ACC112 (cell line): ENCODE data around the gene WFS1.

Experiments
- H2AFZ ChIP-seq: fragments of 200-600 bp; sonication (generic); one replicate; pipeline ENCODE4 v1.6.0; 2017; ENCODE audit warnings: antibody characterized with exemption, low read length; ENCODE audit not compliant: unreplicated experiment
- H3K27ac ChIP-seq: fragments of 200-600 bp; sonication (generic); 2 replicates; pipeline ENCODE4 v1.5.1; 2014; ENCODE audit warnings: low read depth, mild to moderate bottlenecking, antibody characterized with exemption, low read length, moderate library complexity
- H3K27me3 ChIP-seq: fragments of 200-600 bp; sonication (generic); 2 replicates; pipeline ENCODE4 v1.6.1; 2014; ENCODE audit warnings: mild to moderate bottlenecking, antibody characterized with exemption, low read length, moderate library complexity, mixed read lengths; ENCODE audit not compliant: insufficient read depth
- H3K36me3 ChIP-seq: fragments of 200-600 bp; sonication (generic); 2 replicates; pipeline ENCODE4 v1.6.1; 2016; ENCODE audit warnings: mild to moderate bottlenecking, antibody characterized with exemption, low read length, moderate library complexity, mixed read lengths; ENCODE audit not compliant: insufficient read depth
- H3K4me1 ChIP-seq: fragments of 200-600 bp; sonication (generic); one replicate; pipeline ENCODE4 v1.6.1; 2016; ENCODE audit warnings: low read length, mixed read lengths; ENCODE audit not compliant: insufficient read depth, unreplicated experiment, control insufficient read depth
- H3K4me3 ChIP-seq: fragments of 200-600 bp; sonication (generic); 2 replicates; pipeline ENCODE4 v1.5.1; 2014; ENCODE audit warnings: mild to moderate bottlenecking, low read depth, low read length
- H3K79me2 ChIP-seq: fragments of 200-600 bp; sonication (generic); one replicate; pipeline ENCODE4 v1.6.0; 2016; ENCODE audit warnings: low read length; ENCODE audit not compliant: control insufficient read depth, unreplicated experiment, insufficient read depth

The WFS1 gene

GRCh38 chr4:6281436-6282313 is 12.0 kb downstream of the WFS1 start:
- Histone ChIP-seq H3K79me2 (no peaks in the 10 kb centered on the region), H3K27me3 (no peaks in the 10 kb centered on the region), H3K36me3 (no peaks in the 10 kb centered on the region), H3K4me1 (peaks cover 4% of the 10 kb centered on the region), H3K4me3 (no peak overlapping the region), H3K27ac (no peak overlapping the region), H2AFZ (no peak overlapping the region)

GRCh38 chr4:6282314-6282771 is 12.7 kb downstream of the WFS1 start:
- H3K27me3 ChIP-seq: no peaks in the 10 kb centered on the region
- H3K27ac ChIP-seq: no peak overlapping the region
- no peak overlapping the region for H3K4me3 ChIP-seq
- no peak overlapping the region for H2AFZ ChIP-seq
- H3K4me1 ChIP-seq: peaks cover 4% of the 10 kb centered on the region
- H3K36me3 ChIP-seq: no peaks in the 10 kb centered on the region
- H3K79me2 ChIP-seq: no peaks in the 10 kb centered on the region

GRCh38 chr4:6283282-6283681 is 13.6 kb downstream of the WFS1 start:
- H3K4me1 ChIP-seq: peaks cover 3% of the 10 kb centered on the region
- no peaks in the 10 kb centered on the region for H3K27me3 ChIP-seq
- H3K79me2 ChIP-seq: no peaks in the 10 kb centered on the region
- no peaks in the 10 kb centered on the region for H3K36me3 ChIP-seq
- no peak overlapping the region for H3K27ac ChIP-seq
- no peak overlapping the region for H3K4me3 ChIP-seq
- H2AFZ ChIP-seq: no peak overlapping the region

- Histone ChIP-seq H3K4me3 (no peak overlapping the region), H3K79me2 (no peaks in the 10 kb centered on the region), H2AFZ (no peak overlapping the region), H3K4me1 (no peaks in the 10 kb centered on the region), H3K27ac (no peak overlapping the region), H3K27me3 (no peaks in the 10 kb centered on the region), H3K36me3 (no peaks in the 10 kb centered on the region)
These were observed 17.6 kb downstream of the WFS1 start for GRCh38 chr4:6287017-6287788.

GRCh38 chr4:6288342-6288741 is 18.7 kb downstream of the WFS1 start:
- Histone ChIP-seq H3K4me1 (no peaks in the 10 kb centered on the region), H3K4me3 (no peak overlapping the region), H3K27me3 (no peaks in the 10 kb centered on the region), H3K27ac (no peak overlapping the region), H3K36me3 (no peaks in the 10 kb centered on the region), H3K79me2 (no peaks in the 10 kb centered on the region), H2AFZ (no peak overlapping the region)

GRCh38 chr4:6288871-6289270 is 19.2 kb downstream of the WFS1 start:
- Histone ChIP-seq H3K4me1 (no peaks in the 10 kb centered on the region), H3K4me3 (no peak overlapping the region), H3K27ac (no peak overlapping the region), H2AFZ (no peak overlapping the region), H3K79me2 (no peaks in the 10 kb centered on the region), H3K27me3 (no peaks in the 10 kb centered on the region), H3K36me3 (no peaks in the 10 kb centered on the region)

GRCh38 chr4:6290256-6290655 is 20.6 kb downstream of the WFS1 start:
- H3K36me3 ChIP-seq: no peaks in the 10 kb centered on the region
- no peaks in the 10 kb centered on the region for H3K27me3 ChIP-seq
- no peak overlapping the region for H2AFZ ChIP-seq
- H3K79me2 ChIP-seq: no peaks in the 10 kb centered on the region
- H3K27ac ChIP-seq: no peak overlapping the region
- H3K4me3 ChIP-seq: no peak overlapping the region
- no peaks in the 10 kb centered on the region for H3K4me1 ChIP-seq

- no peaks in the 10 kb centered on the region for H3K36me3 ChIP-seq
- no peak overlapping the region for H2AFZ ChIP-seq
- H3K4me1 ChIP-seq: no peaks in the 10 kb centered on the region
- no peak overlapping the region for H3K4me3 ChIP-seq
- no peaks in the 10 kb centered on the region for H3K79me2 ChIP-seq
- H3K27me3 ChIP-seq: no peaks in the 10 kb centered on the region
- H3K27ac ChIP-seq: no peak overlapping the region
These were observed 21.3 kb downstream of the WFS1 start for GRCh38 chr4:6290769-6291547.

GRCh38 chr4:6291784-6292297 is 22.2 kb downstream of the WFS1 start:
- Histone ChIP-seq H3K27me3 (no peaks in the 10 kb centered on the region), H2AFZ (no peak overlapping the region), H3K4me1 (no peaks in the 10 kb centered on the region), H3K79me2 (no peaks in the 10 kb centered on the region), H3K27ac (no peak overlapping the region), H3K36me3 (no peaks in the 10 kb centered on the region), H3K4me3 (no peak overlapping the region)

GRCh38 chr4:6292376-6293096 is 22.9 kb downstream of the WFS1 start:
- Histone ChIP-seq H3K36me3 (no peaks in the 10 kb centered on the region), H3K27ac (no peak overlapping the region), H3K4me1 (no peaks in the 10 kb centered on the region)

More at GRCh38 chr4:6292376-6293096, 22.9 kb downstream of the WFS1 start:
- no peaks in the 10 kb centered on the region for H3K79me2 ChIP-seq
- no peak overlapping the region for H3K4me3 ChIP-seq
- no peaks in the 10 kb centered on the region for H3K27me3 ChIP-seq
- H2AFZ ChIP-seq: no peak overlapping the region
